Activated naive CD4-positive, alpha-beta T cell treated with anti-CD3 and anti-CD28 coated beads, Interleukin-2, amount 50 U/mL, for 24 hours (primary cell): ENCODE measurements around the gene RAB44.
"Not testable (repeated sequence)": the region's sequence is repeated elsewhere in the genome, so short reads cannot be mapped to it uniquely, and the experiment has no call there.

Experiments
- H3K27ac Mint-ChIP-seq: one replicate; pipeline ENCODE4 v1.8.0; 2021; ENCODE audit warnings: mild to moderate bottlenecking, mixed read lengths
- H3K27me3 Mint-ChIP-seq: one replicate; pipeline ENCODE4 v1.8.0; 2021; ENCODE audit warnings: mixed read lengths
- H3K36me3 Mint-ChIP-seq: one replicate; pipeline ENCODE4 v1.8.0; 2021; ENCODE audit warnings: mixed read lengths
- H3K4me1 Mint-ChIP-seq: one replicate; pipeline ENCODE4 v1.8.0; 2021; ENCODE audit warnings: mixed read lengths
- H3K4me3 Mint-ChIP-seq: one replicate; pipeline ENCODE4 v1.8.0; 2021; ENCODE audit warnings: mild to moderate bottlenecking, mixed read lengths
- H3K9me3 Mint-ChIP-seq: one replicate; pipeline ENCODE4 v1.8.0; 2021; ENCODE audit warnings: mixed read lengths

RAB44 gene, protein sequence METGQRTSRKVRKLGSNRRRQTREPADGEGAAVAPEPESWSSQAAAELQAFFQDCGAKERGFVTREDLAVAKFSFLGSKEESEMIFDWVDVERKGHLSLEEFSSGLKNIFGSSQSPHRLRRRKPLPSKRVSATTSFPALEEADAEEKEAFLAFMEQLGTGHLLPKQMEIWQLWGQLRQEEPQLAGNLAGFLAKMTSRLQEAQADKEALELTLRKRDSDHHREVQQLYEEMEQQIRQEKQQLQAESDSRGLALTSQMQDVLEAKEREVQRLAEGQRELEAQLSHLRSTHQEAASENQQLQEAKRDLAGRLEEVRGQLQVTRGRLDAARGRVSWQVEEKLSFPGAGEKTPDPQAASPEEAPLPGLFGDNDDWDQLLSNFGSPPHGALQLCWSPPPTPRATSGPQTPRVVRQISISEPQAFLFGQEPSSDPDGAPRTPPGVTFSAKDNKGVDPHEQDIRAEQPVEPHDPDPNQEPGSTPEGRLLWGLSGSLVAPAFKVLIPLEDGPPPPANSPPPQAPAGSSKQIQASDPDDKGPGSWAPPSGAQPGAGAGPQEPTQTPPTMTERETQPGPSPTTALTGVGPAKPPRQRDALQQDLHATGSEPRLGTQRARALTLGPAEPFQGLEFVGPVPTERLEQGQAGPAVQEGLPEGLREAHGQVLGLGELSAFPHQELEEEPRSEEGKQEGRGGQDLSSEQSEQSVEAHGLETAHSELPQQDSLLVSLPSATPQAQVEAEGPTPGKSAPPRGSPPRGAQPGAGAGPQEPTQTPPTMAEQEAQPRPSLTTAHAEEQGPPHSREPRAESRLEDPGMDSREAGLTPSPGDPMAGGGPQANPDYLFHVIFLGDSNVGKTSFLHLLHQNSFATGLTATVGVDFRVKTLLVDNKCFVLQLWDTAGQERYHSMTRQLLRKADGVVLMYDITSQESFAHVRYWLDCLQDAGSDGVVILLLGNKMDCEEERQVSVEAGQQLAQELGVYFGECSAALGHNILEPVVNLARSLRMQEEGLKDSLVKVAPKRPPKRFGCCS

DNA sequence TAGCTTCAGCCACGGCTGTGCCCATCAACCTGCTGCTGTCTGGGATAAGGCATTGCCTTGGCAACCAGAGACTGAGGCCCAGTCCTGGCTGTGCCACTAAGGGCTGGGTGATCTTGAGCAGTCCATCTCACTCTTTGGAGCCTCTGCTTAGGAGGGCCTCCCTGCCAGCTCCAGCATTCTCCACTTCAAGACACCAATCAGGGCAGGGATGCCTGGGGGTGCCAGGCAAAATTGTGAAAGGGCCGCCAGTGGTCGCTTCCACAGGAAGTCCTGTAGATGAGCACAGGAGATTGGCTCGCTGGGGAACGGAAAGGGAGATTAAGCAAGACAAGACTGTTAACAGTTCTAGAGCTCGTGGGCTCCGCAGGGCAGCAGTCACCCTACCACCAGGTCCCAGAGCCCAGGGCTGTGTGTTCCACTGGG is at the start of gene RAB44:
Gene RAB44 (plus strand): TSS at position 346 of the 423 bp plus-strand sequence. CDS start 6,410 bp downstream, outside the sequence.
- peaks cover 8% of the 10 kb centered on the region for H3K4me1 Mint-ChIP-seq
- H3K36me3 Mint-ChIP-seq: no peaks in the 10 kb centered on the region
- H3K9me3 Mint-ChIP-seq: no peaks in the 10 kb centered on the region
- H3K27me3 Mint-ChIP-seq: no peaks in the 10 kb centered on the region
- no peak within 1 kb of the TSS for H3K4me3 Mint-ChIP-seq
- no peak within 1 kb of the TSS for H3K27ac Mint-ChIP-seq

DNA sequence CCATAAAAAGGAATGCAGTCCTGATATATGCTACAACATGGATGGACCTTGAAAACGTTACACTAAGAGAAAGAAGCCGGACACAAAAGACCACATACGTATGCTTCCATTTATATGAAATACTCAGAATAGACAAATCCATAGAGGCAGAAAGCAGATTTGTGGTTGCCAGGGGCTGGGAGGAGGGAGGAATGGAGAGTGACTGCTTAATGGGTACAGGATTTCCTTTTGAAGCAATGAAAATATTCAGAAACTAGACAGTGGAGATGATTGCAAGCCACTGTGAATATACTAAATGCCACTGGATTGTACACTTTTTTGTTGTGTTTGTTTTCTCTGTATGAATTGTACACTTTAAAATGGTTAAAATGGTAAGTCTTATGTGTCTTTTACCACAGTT is 48.5 kb upstream of the RAB44 start:
- no peak overlapping the region for H3K4me3 Mint-ChIP-seq
- no peak overlapping the region for H3K27ac Mint-ChIP-seq
- H3K36me3 Mint-ChIP-seq: no peaks in the 10 kb centered on the region
- peaks cover 2% of the 10 kb centered on the region for H3K27me3 Mint-ChIP-seq
- H3K9me3 Mint-ChIP-seq: no peaks in the 10 kb centered on the region
- no peaks in the 10 kb centered on the region for H3K4me1 Mint-ChIP-seq

DNA sequence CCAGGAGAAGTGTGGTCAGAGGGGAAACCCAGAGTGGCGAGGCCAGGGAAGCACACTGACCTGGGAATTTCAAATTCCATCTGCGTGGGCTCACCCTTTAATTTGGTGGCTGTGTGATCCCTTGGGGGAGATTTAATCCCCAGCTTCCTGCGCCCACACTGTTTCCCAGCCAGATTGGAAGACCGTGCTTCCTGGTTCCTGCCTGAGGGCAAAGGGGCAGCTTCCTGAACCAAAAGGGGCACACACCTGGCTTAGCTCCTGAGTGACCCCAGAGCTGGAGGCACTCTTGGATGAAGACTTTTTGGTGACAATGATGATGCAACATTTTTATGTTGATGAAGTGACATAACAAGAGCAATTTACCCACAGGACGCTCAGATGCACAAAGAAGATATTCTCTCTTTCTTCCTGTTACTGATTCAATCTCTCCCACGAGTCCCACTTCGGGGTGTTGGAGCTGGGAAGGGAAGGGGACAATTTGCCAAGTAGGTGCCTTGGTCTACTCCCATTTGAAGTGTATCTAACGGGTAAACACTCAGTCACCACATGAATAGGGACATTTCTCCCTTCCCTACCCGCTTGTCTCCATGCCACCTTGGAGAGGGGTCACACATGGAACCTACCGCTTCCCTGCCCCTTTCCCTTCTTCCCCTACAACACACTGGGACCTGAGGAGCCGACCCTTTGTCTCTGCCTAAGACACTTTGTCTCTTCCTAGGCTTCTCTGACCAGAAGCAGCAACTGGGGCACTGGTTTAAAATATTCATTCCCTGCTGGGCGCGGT is 47.7 kb upstream of the RAB44 start:
- Mint-ChIP-seq H3K4me1 (no peaks in the 10 kb centered on the region), H3K9me3 (no peaks in the 10 kb centered on the region), H3K27ac (no peak overlapping the region), H3K36me3 (no peaks in the 10 kb centered on the region), H3K27me3 (peaks cover 2% of the 10 kb centered on the region), H3K4me3 (no peak overlapping the region)

- no peaks in the 10 kb centered on the region for H3K36me3 Mint-ChIP-seq
- H3K27me3 Mint-ChIP-seq: peaks cover 5% of the 10 kb centered on the region
- H3K27ac Mint-ChIP-seq: no peak overlapping the region
- H3K4me3 Mint-ChIP-seq: no peak overlapping the region
- no peaks in the 10 kb centered on the region for H3K4me1 Mint-ChIP-seq
- H3K9me3 Mint-ChIP-seq: no peaks in the 10 kb centered on the region
Measured at GRCh38 chr6:36650848-36651478, 46.7 kb upstream of the RAB44 start.

DNA sequence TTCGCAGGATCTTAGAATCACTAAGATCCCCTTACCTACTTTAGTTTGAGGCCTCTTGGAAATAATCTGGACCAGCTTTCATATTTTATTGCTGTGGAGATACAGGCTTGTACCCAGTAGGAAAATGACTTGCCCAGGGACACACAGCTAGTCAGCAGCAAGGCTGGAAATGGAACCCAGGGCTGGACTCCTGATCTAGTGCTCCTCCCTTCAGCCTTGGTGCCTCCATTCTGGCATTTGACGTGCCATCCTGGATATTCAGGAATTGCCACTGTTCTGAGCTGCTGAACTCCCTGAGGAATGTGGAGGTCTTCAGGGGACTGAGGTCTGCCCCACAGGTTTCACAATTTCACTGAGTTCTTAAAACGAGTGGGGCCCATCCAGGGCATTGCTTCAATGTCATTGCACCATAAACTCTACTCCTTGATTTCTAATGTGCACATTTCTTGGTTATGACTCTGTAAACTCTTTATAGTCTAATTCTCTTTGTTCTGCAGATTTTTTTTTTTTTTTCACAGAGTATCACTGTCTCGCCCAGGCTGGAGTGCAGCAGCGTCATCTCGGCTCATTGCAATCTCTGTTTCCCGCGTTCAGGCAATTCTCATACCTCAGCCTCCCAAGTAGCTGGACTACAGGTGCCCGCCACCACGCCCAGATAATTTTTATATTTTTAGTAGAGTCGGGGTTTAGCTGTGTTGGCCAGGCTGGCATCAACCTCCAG is 45.8 kb upstream of the RAB44 start:
- no peaks in the 10 kb centered on the region for H3K9me3 Mint-ChIP-seq
- no peaks in the 10 kb centered on the region for H3K4me1 Mint-ChIP-seq
- no peak overlapping the region for H3K27ac Mint-ChIP-seq
- peaks cover 10% of the 10 kb centered on the region for H3K27me3 Mint-ChIP-seq
- no peaks in the 10 kb centered on the region for H3K36me3 Mint-ChIP-seq
- H3K4me3 Mint-ChIP-seq: no peak overlapping the region

GRCh38 chr6:36654469-36654868 is 43.2 kb upstream of the RAB44 start:
- H3K9me3 Mint-ChIP-seq, H3K4me3 Mint-ChIP-seq, H3K36me3 Mint-ChIP-seq, H3K27ac Mint-ChIP-seq, H3K4me1 Mint-ChIP-seq: not testable (repeated sequence)
- H3K27me3 Mint-ChIP-seq: peaks cover 16% of the 10 kb centered on the region

GRCh38 chr6:36655085-36655724 is 42.4 kb upstream of the RAB44 start:
- H3K4me1 Mint-ChIP-seq: no peaks in the 10 kb centered on the region
- H3K27ac Mint-ChIP-seq: no peak overlapping the region
- no peaks in the 10 kb centered on the region for H3K36me3 Mint-ChIP-seq
- H3K9me3 Mint-ChIP-seq: no peaks in the 10 kb centered on the region
- peaks cover 21% of the 10 kb centered on the region for H3K27me3 Mint-ChIP-seq
- no peak overlapping the region for H3K4me3 Mint-ChIP-seq

GRCh38 chr6:36656441-36656840 is 41.2 kb upstream of the RAB44 start:
- H3K4me3 Mint-ChIP-seq: no peak overlapping the region
- H3K36me3 Mint-ChIP-seq: no peaks in the 10 kb centered on the region
- H3K4me1 Mint-ChIP-seq: no peaks in the 10 kb centered on the region
- peaks cover 21% of the 10 kb centered on the region for H3K27me3 Mint-ChIP-seq
- H3K9me3 Mint-ChIP-seq: no peaks in the 10 kb centered on the region
- no peak overlapping the region for H3K27ac Mint-ChIP-seq

GRCh38 chr6:36657271-36657670 is 40.4 kb upstream of the RAB44 start:
- Mint-ChIP-seq H3K27ac (no peak overlapping the region), H3K27me3 (peaks cover 21% of the 10 kb centered on the region), H3K4me3 (no peak overlapping the region), H3K9me3 (no peaks in the 10 kb centered on the region), H3K36me3 (no peaks in the 10 kb centered on the region), H3K4me1 (peaks cover 3% of the 10 kb centered on the region)

- Mint-ChIP-seq H3K36me3 (no peaks in the 10 kb centered on the region), H3K4me3 (no peak overlapping the region), H3K27me3 (peaks cover 21% of the 10 kb centered on the region), H3K9me3 (no peaks in the 10 kb centered on the region), H3K4me1 (peaks cover 10% of the 10 kb centered on the region), H3K27ac (no peak overlapping the region)
Measured at GRCh38 chr6:36657942-36658544, 39.6 kb upstream of the RAB44 start.

DNA sequence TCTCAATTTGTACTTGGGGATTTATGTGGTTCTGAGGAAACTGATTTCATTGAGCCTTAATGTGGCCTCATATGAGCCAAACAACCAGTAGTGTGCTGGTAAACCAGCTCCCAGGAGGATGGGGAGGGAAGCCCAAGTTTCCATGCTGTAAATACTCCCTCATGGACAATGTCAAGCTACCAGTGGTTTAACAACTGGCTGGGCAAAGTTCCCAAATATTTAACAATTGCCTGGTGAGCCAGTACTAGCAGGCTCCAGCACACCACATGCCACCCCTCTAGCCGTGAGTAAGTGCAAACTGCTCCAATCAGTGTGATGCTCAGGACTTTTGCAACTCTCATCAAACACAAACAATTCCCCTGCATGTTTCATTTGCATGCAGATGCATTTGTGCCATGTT is 38.4 kb upstream of the RAB44 start:
- H3K4me3 Mint-ChIP-seq: no peak overlapping the region
- no peaks in the 10 kb centered on the region for H3K9me3 Mint-ChIP-seq
- peaks cover 19% of the 10 kb centered on the region for H3K27me3 Mint-ChIP-seq

GRCh38 chr6:36660771-36661471 is 36.7 kb upstream of the RAB44 start:
- peaks cover 16% of the 10 kb centered on the region for H3K27me3 Mint-ChIP-seq
- no peak overlapping the region for H3K4me3 Mint-ChIP-seq
- H3K36me3 Mint-ChIP-seq: no peaks in the 10 kb centered on the region
- H3K9me3 Mint-ChIP-seq: no peaks in the 10 kb centered on the region
- H3K4me1 Mint-ChIP-seq: peaks cover 16% of the 10 kb centered on the region
- no peak overlapping the region for H3K27ac Mint-ChIP-seq

More for the DNA sequence above, 38.4 kb upstream of the RAB44 start:
- Mint-ChIP-seq H3K27ac (no peak overlapping the region), H3K36me3 (no peaks in the 10 kb centered on the region), H3K4me1 (peaks cover 16% of the 10 kb centered on the region)

DNA sequence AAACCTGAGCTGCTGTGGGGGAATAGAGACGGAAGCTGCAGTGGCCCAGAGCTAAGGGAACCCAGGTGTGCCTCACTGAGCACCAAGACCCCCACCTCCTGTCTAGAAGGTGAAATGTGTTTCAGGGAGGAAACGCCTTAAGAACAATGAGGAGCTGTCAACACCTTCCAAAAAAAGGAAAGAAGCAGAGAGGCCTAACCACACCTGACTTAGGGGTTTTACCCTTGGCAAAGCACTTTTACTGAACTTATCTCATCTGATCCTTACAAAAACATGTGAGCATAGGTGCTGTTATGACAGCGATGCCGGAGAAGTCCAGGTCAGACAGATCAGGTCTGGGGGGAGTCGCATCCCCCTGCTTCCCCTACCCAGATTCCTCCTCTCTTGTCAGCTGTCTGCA is 35.2 kb upstream of the RAB44 start:
- Mint-ChIP-seq H3K36me3 (no peaks in the 10 kb centered on the region), H3K4me3 (no peak overlapping the region), H3K27ac (no peak overlapping the region), H3K9me3 (no peaks in the 10 kb centered on the region), H3K27me3 (peaks cover 9% of the 10 kb centered on the region), H3K4me1 (peaks cover 16% of the 10 kb centered on the region)
